Ishikawa (cell line): Measurements from ENCODE around the gene CNTROB.

Source experiments
- CEBPB ChIP-seq: IDR thresholded peaks from 2 replicates; pipeline ENCODE4 v1.6.1; 2012
- EP300 ChIP-seq: IDR thresholded peaks from 2 replicates; pipeline ENCODE4 v1.6.1; 2012; ENCODE audit warnings: borderline replicate concordance
- NFIC ChIP-seq: IDR thresholded peaks from 2 replicates; pipeline ENCODE4 v1.6.1; 2012

DNA sequence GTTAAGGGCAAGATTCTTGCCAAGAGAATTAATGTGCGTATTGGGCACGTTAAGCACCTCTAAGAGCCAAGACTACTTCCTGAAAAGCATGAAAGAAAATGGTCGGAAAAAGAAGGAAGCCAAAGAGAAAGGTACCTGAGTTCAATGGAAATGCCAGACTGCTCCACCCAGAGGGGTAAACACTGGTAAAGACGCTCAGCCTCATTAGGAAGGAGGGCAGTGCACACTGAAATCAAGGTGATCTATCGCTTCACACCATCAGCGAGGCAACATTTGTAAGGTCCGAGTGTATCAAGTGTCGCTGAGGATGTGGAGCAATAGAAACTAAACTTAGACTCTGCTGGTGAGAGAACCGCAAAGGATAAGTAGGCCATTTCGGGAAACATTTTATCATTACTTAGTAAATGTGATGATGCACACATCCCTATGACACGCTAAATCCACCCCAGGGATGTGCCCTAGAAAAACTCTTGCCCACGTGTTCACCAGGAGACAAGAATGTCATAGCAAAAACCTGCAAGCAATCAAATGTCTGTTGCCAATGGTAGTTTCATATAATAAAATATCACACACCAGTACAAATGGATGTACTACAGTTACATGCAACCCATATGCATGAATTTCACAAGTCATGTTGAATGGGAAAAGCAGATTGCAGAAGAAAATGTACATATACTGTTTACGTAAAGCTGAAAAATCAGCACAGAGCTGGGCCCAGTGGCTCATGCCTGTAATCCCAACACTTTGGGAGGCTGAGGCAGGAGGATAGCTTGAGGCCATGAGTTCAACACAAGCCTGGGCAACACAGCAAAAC is 23.6 kb downstream of the CNTROB start:
- TF ChIP-seq EP300 (no peak), NFIC (no peak), CEBPB (no peak)
